OCI-LY3 (cell line): ENCODE measurements around the gene JOSD2.

Experiments
- H2AFZ ChIP-seq: fragments of 200-600, 300-600 bp; shearing (Covaris generic); 2 replicates; pipeline ENCODE4 v1.6.0; 2014; ENCODE audit warnings: antibody characterized with exemption, low read depth, low read length
- H3K27ac ChIP-seq: fragments of 200-600, 300-600 bp; sonication (generic); 2 replicates; pipeline ENCODE4 v1.5.1; 2014; ENCODE audit warnings: mild to moderate bottlenecking, low read length, moderate library complexity, mixed read lengths
- H3K27me3 ChIP-seq: fragments of 200-600, 300-600 bp; sonication (generic); 2 replicates; pipeline ENCODE4 v1.6.1; 2014; ENCODE audit warnings: low read depth, low read length, mixed read lengths
- H3K36me3 ChIP-seq: fragments of 200-600, 300-600 bp; sonication (generic); replicated peaks from 2 replicates; pipeline ENCODE3; 2014; ENCODE audit warnings: low read depth, low read length, mixed read lengths
- H3K4me1 ChIP-seq: fragments of 300-600, 200-600 bp; sonication (generic); 2 replicates; pipeline ENCODE4 v1.6.1; 2014; ENCODE audit warnings: low read length, mixed read lengths
- H3K4me2 ChIP-seq: fragments of 200-600, 300-600 bp; sonication (generic); 2 replicates; pipeline ENCODE4 v1.6.1; 2014; ENCODE audit warnings: low read length, mixed read lengths
- H3K4me3 ChIP-seq: fragments of 300-600, 200-600 bp; sonication (generic); 2 replicates; pipeline ENCODE4 v1.5.1; 2014; ENCODE audit warnings: antibody characterized with exemption, mild to moderate bottlenecking, low read length, moderate library complexity
- H3K79me2 ChIP-seq: fragments of 300-600, 200-600 bp; shearing (Covaris generic); 2 replicates; pipeline ENCODE4 v1.6.1; 2014; ENCODE audit warnings: mild to moderate bottlenecking, low read length, mixed read lengths
- H3K9ac ChIP-seq: fragments of 300-600, 200-600 bp; shearing (Covaris generic); 2 replicates; pipeline ENCODE4 v1.6.0; 2014; ENCODE audit warnings: mild to moderate bottlenecking, low read length, moderate library complexity
- H3K9me3 ChIP-seq: fragments of 200-600, 300-600 bp; shearing (Covaris generic); 2 replicates; pipeline ENCODE4 v1.6.1; 2014; ENCODE audit warnings: low read length, mixed read lengths; ENCODE audit not compliant: insufficient read depth
- H4K20me1 ChIP-seq: fragments of 200-600, 300-600 bp; sonication (generic); 2 replicates; pipeline ENCODE4 v1.6.1; 2016; ENCODE audit warnings: low read length, mixed read lengths; ENCODE audit not compliant: insufficient read depth
- EZH2phosphoT487 ChIP-seq: fragments of 200-600 bp; shearing (Covaris generic); IDR thresholded peaks from 2 replicates; pipeline ENCODE4 v1.6.1; 2018; ENCODE audit warnings: antibody characterized with exemption, mixed run types, low read depth
- TF ChIP-seq, protein P1 (sequence below): fragments of 200-600, 300-600 bp; sonication (generic); IDR thresholded peaks from 2 replicates; pipeline ENCODE4 v1.5.1; 2014; ENCODE audit warnings: antibody characterized with exemption, low read length, low read depth

Gene JOSD2

DNA sequence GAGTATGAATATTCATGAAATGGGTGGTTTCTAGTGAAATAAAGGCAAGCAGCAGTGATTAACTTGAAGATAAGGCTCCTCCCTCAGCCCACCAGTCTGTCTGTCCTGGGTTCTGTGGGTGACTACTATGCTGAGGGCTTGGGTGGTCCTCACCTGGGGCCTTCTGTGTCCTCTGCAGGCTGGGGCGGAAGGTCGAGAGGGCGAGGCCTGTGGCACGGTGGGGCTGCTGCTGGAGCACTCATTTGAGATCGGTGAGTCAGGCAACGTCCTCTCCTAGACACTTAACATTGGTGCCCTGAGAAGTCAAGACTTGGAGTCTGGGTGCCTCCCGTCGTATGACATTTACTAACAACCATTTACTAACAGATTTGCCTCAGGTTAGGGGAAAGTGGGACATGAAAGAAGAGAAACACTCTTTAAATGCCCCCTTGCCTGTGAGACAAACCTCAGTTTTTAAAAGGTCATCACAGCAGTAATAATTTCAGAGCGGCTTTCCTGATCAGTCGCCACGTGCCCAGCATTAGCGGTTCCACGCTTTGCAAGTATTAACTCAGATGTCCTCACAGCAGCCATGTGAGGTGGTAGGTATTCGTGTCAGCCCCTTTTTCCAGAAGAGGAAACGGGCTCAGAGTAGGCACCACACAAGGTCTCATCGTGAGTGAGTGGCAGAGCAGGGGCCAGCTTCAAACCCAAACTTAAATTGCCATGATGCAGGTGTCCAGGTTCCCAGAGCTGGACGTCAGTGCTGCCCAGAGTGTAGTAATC, 33.1 kb downstream of the JOSD2 start:
- Histone ChIP-seq H3K4me3 (peak overlapping the region; percentile 89), H3K27ac (no peak overlapping the region), H3K4me2 (peak overlapping the region; percentile 74), H2AFZ (no peak overlapping the region), H3K79me2 (peaks cover 38% of the 10 kb centered on the region), H3K36me3 (peaks cover 25% of the 10 kb centered on the region), H3K9ac (peak overlapping the region; percentile 93; the same call in 1 of the 2 replicates), H3K9me3 (no peaks in the 10 kb centered on the region), H3K27me3 (no peaks in the 10 kb centered on the region), H3K4me1 (peaks cover 18% of the 10 kb centered on the region), H4K20me1 (peaks cover 15% of the 10 kb centered on the region)
- no peak for TF ChIP-seq EZH2phosphoT487
- TF ChIP-seq, protein P1, sequence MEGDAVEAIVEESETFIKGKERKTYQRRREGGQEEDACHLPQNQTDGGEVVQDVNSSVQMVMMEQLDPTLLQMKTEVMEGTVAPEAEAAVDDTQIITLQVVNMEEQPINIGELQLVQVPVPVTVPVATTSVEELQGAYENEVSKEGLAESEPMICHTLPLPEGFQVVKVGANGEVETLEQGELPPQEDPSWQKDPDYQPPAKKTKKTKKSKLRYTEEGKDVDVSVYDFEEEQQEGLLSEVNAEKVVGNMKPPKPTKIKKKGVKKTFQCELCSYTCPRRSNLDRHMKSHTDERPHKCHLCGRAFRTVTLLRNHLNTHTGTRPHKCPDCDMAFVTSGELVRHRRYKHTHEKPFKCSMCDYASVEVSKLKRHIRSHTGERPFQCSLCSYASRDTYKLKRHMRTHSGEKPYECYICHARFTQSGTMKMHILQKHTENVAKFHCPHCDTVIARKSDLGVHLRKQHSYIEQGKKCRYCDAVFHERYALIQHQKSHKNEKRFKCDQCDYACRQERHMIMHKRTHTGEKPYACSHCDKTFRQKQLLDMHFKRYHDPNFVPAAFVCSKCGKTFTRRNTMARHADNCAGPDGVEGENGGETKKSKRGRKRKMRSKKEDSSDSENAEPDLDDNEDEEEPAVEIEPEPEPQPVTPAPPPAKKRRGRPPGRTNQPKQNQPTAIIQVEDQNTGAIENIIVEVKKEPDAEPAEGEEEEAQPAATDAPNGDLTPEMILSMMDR, result no peak

DNA sequence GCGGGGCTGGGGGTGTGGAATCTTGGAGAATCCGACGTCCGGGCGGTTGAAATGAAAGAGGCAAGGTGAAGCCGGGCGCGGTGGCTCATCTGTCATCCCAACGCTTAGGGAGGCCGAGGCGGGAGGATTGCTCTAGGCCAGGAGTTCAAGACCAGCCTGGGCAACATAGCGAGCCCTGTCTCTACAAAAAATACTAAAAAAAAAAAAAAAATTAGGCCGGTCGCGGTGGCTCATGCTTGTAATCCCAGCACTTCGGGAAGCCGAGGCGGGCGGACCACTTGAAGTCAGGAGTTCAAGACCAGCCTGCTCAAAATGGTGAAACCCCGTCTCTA, 34.1 kb downstream of the JOSD2 start:
- Histone ChIP-seq H3K4me1 (peaks cover 18% of the 10 kb centered on the region), H3K27me3 (no peaks in the 10 kb centered on the region), H3K4me3 (peak overlapping the region; percentile 89), H4K20me1 (peaks cover 15% of the 10 kb centered on the region), H3K27ac (peak overlapping the region; percentile 61), H3K79me2 (peaks cover 38% of the 10 kb centered on the region), H3K9ac (peak overlapping the region; percentile 93), H3K4me2 (peak overlapping the region; percentile 74), H2AFZ (no peak overlapping the region), H3K36me3 (peaks cover 23% of the 10 kb centered on the region), H3K9me3 (no peaks in the 10 kb centered on the region)
- TF ChIP-seq, protein P1, result no peak
- no peak for TF ChIP-seq EZH2phosphoT487

DNA sequence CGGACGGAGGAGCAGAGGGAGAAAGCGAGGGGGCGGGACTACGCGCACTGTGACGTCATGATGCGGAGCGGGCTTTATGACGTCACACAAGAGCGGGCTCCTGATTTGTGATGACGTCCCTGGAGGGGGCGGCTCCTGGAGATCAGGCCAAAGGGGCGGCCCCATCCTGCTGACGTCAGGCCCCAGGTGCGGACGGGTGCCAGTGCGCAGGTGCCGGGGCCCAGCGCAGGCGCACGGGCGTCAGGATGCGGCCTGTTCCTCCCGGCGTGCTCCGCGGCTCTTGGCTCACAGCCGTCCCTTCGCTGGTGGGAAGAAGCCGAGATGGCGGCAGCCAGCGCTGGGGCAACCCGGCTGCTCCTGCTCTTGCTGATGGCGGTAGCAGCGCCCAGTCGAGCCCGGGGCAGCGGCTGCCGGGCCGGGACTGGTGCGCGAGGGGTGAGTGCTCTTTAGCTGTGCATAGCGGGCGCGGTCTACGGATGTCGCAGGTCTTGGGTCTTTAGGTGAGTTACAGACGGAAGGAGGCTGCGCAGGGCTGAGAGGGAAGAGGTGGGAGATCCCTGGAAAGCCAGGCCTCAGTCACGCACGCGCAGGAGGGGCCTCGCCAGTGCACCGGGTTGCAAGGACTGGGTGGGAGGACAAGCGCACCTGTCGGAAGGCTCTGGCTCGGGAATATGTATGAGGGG, 34.6 kb downstream of the JOSD2 start, which contains the start of the genes EMC10 and GARIN5A:
Gene EMC10 (plus strand): TSS at position 284 of the 683 bp plus-strand sequence. CDS start 38 bp downstream, at position 322.
Gene GARIN5A (minus strand): TSS at position 625 of the 683 bp plus-strand sequence. CDS start 460 bp downstream, at position 165.
- Histone ChIP-seq H3K4me3 (peak within 1 kb of the TSS; percentile 89), H3K9ac (peak within 1 kb of the TSS; percentile 93), H3K4me2 (peak within 1 kb of the TSS; percentile 74), H3K9me3 (no peaks in the 10 kb centered on the region), H4K20me1 (peaks cover 15% of the 10 kb centered on the region), H3K36me3 (peaks cover 23% of the 10 kb centered on the region), H2AFZ (peak within 1 kb of the TSS; percentile 86), H3K27ac (peak within 1 kb of the TSS; percentile 61), H3K4me1 (peaks cover 18% of the 10 kb centered on the region), H3K27me3 (no peaks in the 10 kb centered on the region), H3K79me2 (peaks cover 38% of the 10 kb centered on the region)
- TF ChIP-seq, protein P1, result no peak
- no peak for TF ChIP-seq EZH2phosphoT487

DNA sequence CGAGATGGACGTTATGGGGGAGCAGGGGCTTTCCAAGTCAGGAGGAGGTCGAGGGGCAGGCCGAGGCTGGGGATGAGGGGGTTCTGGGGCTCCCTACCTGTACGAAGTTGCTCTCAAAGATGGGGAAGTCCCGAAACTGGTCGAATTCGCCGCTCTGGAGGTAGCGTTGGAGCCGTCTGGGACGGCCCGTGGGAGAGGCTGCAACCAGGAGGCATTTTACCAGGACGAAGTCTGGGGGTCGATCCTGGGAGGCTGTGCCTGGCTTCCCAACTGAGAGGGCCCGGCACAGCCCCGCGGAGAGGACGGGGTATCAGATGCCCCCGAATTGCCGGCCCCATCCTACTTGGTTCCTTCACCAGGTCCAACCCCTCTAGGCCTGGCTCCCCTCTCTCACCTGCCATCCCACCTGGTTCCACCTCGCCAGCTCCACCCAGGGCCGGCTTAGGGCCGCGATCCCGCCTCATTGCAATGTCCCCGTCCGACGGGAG, 35.2 kb downstream of the JOSD2 start:
- Histone ChIP-seq H4K20me1 (peaks cover 15% of the 10 kb centered on the region), H3K27ac (no peak overlapping the region), H3K4me3 (peak overlapping the region; percentile 89), H3K27me3 (no peaks in the 10 kb centered on the region), H3K36me3 (peaks cover 23% of the 10 kb centered on the region), H3K4me1 (peaks cover 18% of the 10 kb centered on the region), H3K9me3 (no peaks in the 10 kb centered on the region), H2AFZ (peak overlapping the region; percentile 67), H3K79me2 (peaks cover 38% of the 10 kb centered on the region), H3K9ac (no peak overlapping the region), H3K4me2 (peak overlapping the region; percentile 38)
- TF ChIP-seq EZH2phosphoT487, result no peak
- TF ChIP-seq, protein P1, result no peak
